HG03378 (cell line): Measurements from ENCODE around the gene TMEM63B.
"Not testable (repeated sequence)": the region's sequence is repeated elsewhere in the genome, so short reads cannot be mapped to it uniquely, and the experiment has no call there.

Experiments
- ATAC-seq: cut with Tn5 transposase; IDR thresholded peaks from one replicate; pipeline ENCODE4 v1.9.1; 2021; ENCODE audit warnings: mild to moderate bottlenecking, moderate library complexity; ENCODE audit not compliant: unreplicated experiment

The TMEM63B gene

GRCh38 chr6:44127186-44128019, at the start of gene TMEM63B, which contains the start of gene MRPL14:
TMEM63B (plus strand) TSS chr6:44127554; CDS start chr6:44134585, 7,031 bp downstream.
MRPL14 (minus strand) TSS chr6:44127452; CDS start chr6:44116611, 10,841 bp downstream.
- ATAC-seq: no peak

- no peak for ATAC-seq
These were observed 49.0 kb upstream of the TMEM63B start for GRCh38 chr6:44078219-44078826.

- ATAC-seq: no peak
These were observed 48.3 kb upstream of the TMEM63B start for GRCh38 chr6:44078827-44079671.

GRCh38 chr6:44079672-44080071, 47.7 kb upstream of the TMEM63B start:
- no peak for ATAC-seq

GRCh38 chr6:44080561-44081521, 46.5 kb upstream of the TMEM63B start:
- no peak for ATAC-seq

GRCh38 chr6:44081753-44082152, 45.6 kb upstream of the TMEM63B start:
- no peak for ATAC-seq

- no peak for ATAC-seq
These were observed 44.5 kb upstream of the TMEM63B start for GRCh38 chr6:44082872-44083321.

GRCh38 chr6:44084231-44085014, 42.9 kb upstream of the TMEM63B start:
- no peak for ATAC-seq

- ATAC-seq: no peak
These were observed 42.1 kb upstream of the TMEM63B start for GRCh38 chr6:44085219-44085618.

- no peak for ATAC-seq
These were observed 40.3 kb upstream of the TMEM63B start for GRCh38 chr6:44086931-44087574.

GRCh38 chr6:44087623-44088022, 39.7 kb upstream of the TMEM63B start:
- no peak for ATAC-seq

GRCh38 chr6:44088827-44089590, 38.3 kb upstream of the TMEM63B start:
- ATAC-seq: no peak

- ATAC-seq: no peak
These were observed 36.9 kb upstream of the TMEM63B start for GRCh38 chr6:44090465-44090864.

- ATAC-seq: not testable (repeated sequence)
These were observed 36.0 kb upstream of the TMEM63B start for GRCh38 chr6:44091356-44091755.

GRCh38 chr6:44091981-44092884, 35.1 kb upstream of the TMEM63B start:
- ATAC-seq: no peak

- ATAC-seq: no peak
These were observed 34.3 kb upstream of the TMEM63B start for GRCh38 chr6:44093066-44093465.
